ENCODE data around the gene SLC7A4.
"Not testable (repeated sequence)": the region's sequence is repeated elsewhere in the genome, so short reads cannot be mapped to it uniquely, and the experiment has no call there.

Gene SLC7A4

DNA sequence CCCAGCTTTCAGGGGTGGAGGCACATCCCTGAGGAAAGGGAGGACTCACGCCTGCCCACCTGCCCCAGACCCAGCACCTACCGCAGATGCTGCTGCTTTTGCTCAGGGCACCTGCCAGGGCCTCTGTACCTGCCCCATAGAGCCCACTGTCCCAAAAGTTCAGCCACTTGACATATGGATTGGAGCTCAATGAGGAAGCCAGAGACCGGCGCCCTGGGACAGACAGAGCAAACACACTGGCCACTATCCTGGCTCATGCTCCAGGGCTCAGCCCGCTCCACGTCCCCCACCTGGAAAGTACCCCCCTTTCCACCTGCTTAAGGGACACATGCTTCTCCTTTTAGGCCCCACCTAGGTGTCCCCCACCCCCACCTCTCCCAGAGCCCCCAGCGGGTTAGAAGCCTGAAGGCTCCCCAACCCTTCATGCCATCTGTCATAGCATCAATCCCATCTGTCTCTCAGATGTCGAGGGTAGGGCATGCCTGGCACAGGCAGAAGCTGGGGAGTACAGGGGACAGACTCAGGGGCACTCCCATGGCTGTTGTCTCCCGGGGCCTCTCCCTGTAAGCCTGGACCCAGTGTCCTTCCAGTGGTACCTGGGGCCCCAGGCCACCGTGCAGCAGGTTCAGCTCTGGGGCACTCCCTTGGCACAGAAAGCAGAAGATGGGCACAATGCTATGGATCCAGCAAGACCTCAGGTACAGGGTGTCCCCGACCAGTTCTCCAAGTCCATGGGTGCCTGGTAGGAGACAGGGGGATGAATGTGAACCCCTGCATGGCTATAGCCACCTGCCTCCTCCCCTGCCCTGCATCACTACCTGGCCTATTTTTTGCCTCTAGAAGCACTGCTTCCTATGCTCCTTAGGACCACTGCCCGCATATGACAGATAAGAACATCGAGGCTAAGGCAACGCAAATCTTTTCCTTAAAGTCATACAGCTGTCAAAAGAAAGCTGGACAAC is 19.6 kb downstream of the SLC7A4 start:
- DNase-seq (ENCODE audit: low spot score): no peak
- in situ Hi-C loops (cut with MboI; ENCODE audit: low sequenced_read_pairs, unreplicated experiment): no loop called here
- TF ChIP-seq CTCF (IDR thresholded peaks at IDR 0.05; ENCODE audit: borderline replicate concordance, control extremely low read depth, extremely low read depth, insufficient read depth, missing control alignments): no peak

DNA sequence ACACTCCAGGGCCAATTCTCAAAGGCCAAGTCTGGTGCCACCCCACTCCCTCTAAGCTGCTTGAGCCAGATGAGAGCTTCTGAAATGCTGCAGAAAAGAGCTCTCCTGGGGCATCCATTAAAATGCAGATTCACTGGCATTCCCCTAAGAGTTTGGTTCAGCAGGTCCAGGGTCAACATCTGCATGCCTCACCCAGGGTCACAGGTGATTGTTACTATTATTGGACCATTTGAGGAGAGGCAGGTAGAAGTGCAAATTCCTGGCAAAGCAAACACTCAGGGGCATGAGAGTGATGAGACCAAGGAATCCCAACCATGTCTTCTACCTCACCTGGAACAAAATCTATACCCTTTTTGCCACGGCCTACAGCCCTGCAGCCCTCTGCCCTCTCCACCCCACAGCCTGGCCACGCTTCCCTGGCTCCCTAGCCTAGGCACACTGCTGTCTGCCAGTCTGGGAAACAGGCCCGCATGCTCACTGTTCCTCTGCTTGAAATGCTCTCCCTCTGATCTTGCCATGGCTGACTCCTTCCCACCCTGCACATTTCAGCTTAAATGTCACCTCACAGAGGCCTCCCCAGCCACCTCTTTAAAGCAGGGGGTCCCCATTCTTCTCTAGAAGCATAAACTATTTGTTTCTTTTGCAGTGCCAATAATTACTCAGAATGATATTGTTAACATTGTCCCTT is 21.8 kb downstream of the SLC7A4 start:
- in situ Hi-C loops (cut with MboI; ENCODE audit: low sequenced_read_pairs, unreplicated experiment): no loop called here
- TF ChIP-seq CTCF (IDR thresholded peaks at IDR 0.05; ENCODE audit: borderline replicate concordance, control extremely low read depth, extremely low read depth, insufficient read depth, missing control alignments): no peak

GRCh38 chr22:21009638-21010425 is 22.5 kb downstream of the SLC7A4 start:
- DNase-seq (ENCODE audit: low spot score): no peak
- in situ Hi-C loops (cut with MboI; ENCODE audit: low sequenced_read_pairs, unreplicated experiment): no loop called here
- no peak for TF ChIP-seq CTCF (IDR thresholded peaks at IDR 0.05; ENCODE audit: borderline replicate concordance, control extremely low read depth, extremely low read depth, insufficient read depth, missing control alignments)

More for the DNA sequence above, 21.8 kb downstream of the SLC7A4 start:
- DNase-seq (ENCODE audit: low spot score): no peak

- in situ Hi-C loops (cut with MboI; ENCODE audit: low sequenced_read_pairs, unreplicated experiment); DNase-seq (ENCODE audit: low spot score): not testable (repeated sequence)
Observed at GRCh38 chr22:21009208-21009607, 23.2 kb downstream of the SLC7A4 start.

GRCh38 chr22:21003782-21004181 is 28.6 kb downstream of the SLC7A4 start:
- TF ChIP-seq CTCF (IDR thresholded peaks at IDR 0.05; ENCODE audit: borderline replicate concordance, control extremely low read depth, extremely low read depth, insufficient read depth, missing control alignments): no peak
- in situ Hi-C loops (cut with MboI; ENCODE audit: low sequenced_read_pairs, unreplicated experiment): no loop called here
- no peak for DNase-seq (ENCODE audit: low spot score)

DNA sequence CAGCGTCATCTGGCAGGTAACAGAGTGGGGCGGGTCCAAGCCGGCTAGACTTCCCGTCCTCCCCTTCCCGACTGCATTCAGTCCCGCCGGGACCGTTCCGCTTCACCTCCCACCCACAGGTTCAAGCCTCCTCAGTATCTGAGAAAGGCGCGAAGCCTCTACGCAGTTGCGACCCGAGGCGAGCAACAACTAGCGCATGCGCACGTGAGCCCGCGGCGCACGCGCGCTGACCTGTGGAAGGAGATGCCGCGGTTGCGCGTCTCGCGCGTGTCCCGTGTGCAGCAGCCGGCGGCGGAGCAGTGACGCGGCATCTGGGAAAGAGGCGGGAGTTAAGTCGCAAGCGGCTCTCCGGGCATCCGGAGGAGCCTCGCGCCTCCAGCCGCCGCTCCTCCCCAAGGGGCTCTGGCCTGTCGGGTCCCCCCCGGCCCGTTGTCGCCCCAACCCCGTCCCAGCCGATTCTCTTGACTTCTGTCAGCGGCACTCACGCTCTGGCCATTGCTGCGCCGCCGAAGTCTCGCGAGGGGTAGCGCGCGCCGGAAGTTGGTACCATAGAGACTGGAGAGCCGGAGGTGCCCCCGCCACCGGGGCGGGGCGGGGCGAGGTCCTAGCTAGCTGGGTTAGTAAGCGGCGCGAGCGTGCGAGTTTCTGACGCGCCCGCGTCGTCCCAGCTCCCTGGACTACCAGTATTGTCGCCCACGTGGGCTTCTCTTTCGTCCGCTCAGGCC is 30.6 kb downstream of the SLC7A4 start, which contains the start of gene THAP7:
THAP7 (minus strand) TSS at position 518 of the 725 bp plus-strand sequence; CDS start at position 311, 207 bp downstream.
- peak; percentile 98 for DNase-seq (ENCODE audit: low spot score)
- TF ChIP-seq CTCF (IDR thresholded peaks at IDR 0.05; ENCODE audit: borderline replicate concordance, control extremely low read depth, extremely low read depth, insufficient read depth, missing control alignments): no peak
- in situ Hi-C loops (cut with MboI; ENCODE audit: low sequenced_read_pairs, unreplicated experiment): no loop called here
